ENCODE results near the gene RYR3. TPM values are rescaled to one million over a fixed set of nuclear protein-coding genes. Genes with fewer than 3 reads are reported as not detected.

The RYR3 gene
- total RNA-seq: under 0.01 TPM in 1 of 2 replicates, not detected in the other

DNA sequence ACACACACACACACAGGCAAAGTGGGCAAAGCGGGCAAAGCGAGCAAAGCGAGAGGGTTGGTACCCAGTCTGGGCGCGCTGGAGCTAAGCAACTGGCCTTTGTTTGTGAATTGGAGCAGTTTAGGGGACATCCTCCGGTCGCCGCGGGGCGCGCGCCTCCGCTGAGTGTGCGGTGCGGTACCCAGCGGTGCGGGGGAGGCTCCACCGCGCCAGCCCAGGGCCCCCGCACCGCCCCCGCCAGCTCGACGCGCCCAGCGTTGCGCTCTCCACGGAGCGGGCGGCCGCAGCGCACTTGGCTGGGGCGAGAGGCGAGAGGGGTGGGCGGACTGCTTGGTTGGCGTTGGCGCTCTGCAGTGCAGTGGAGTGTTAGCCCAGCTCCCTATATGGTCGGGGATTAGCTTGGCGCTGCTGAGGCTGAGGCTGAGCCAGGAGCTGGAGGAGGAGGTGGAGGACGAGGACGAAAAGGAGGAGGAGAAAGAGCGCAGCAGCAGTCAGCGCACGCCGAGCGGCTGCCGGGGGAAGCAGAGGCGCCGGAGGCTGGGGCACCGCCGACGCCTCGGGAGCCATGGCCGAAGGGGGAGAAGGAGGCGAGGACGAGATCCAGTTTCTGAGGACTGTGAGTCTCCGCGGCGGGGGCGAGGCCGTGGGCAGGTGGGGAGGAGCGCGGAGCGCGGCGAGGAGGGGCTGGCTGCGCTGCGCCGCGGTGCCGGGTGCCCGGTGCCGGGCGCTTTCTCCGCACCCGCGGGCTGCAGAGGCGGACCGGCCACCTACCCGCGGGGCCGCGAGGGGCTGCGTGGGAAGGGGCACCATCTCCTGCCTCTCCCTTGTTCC is at the start of gene RYR3:
TSS of gene RYR3 (plus strand) at position 487 of the 831 bp plus-strand sequence. CDS start at position 566, 79 bp downstream.

Other genes with a start within 250 kb of the RYR3 start
- gene FMN1, start 116.3 kb upstream of the RYR3 start, total RNA-seq: 0.56 TPM in 1 of 2 replicates, not detected in the other